ENCODE results near the gene LRRC73.

DNA sequence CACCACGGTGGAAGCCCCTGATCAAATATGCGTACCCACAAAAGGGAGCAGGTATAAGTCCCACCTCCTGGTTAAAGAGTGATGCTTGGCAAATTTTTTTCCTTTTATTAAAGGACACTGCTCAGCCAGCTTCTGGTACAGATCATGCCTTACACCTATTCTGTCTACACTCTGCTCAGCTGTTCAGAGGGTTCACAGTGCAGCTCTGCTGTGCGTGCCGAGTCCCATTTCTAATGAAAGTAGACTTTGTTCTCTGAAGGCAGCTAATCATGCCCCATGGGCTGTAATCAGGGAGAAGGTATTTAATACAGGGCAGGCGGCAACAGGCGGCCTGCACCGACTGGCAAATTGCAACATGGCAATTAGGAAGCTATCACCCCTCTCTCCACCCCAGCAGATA is 16.3 kb downstream of the LRRC73 start:
- TF ChIP-seq, protein P1, sequence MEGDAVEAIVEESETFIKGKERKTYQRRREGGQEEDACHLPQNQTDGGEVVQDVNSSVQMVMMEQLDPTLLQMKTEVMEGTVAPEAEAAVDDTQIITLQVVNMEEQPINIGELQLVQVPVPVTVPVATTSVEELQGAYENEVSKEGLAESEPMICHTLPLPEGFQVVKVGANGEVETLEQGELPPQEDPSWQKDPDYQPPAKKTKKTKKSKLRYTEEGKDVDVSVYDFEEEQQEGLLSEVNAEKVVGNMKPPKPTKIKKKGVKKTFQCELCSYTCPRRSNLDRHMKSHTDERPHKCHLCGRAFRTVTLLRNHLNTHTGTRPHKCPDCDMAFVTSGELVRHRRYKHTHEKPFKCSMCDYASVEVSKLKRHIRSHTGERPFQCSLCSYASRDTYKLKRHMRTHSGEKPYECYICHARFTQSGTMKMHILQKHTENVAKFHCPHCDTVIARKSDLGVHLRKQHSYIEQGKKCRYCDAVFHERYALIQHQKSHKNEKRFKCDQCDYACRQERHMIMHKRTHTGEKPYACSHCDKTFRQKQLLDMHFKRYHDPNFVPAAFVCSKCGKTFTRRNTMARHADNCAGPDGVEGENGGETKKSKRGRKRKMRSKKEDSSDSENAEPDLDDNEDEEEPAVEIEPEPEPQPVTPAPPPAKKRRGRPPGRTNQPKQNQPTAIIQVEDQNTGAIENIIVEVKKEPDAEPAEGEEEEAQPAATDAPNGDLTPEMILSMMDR (IDR thresholded peaks at IDR 0.05; ENCODE audit: borderline replicate concordance, extremely low read depth, low read length, poor library complexity, severe bottlenecking) = no peak
- TF ChIP-seq EZH2 (IDR thresholded peaks at IDR 0.05; ENCODE audit: borderline replicate concordance, low read depth, low read length, severe bottlenecking) = no peak
